T-helper 2 cell treated with Interferon-gamma antibody and Interleukin-4, amounts not matched to agents 100 ng/mL and 5 ng/mL, for 36 hours (primary cell): ENCODE results near the gene PTPRT. TPM values are rescaled to one million over a fixed set of nuclear protein-coding genes. Genes with fewer than 3 reads are reported as not detected.

Source experiments
- intact Hi-C: fragments of 100-400 bp; cut with micrococcal nuclease; formaldehyde crosslinking; loops from one replicate; pipeline ENCODE4 v1.15.1; 2023
- total RNA-seq: library from RNA; stranded (reverse); gene quantifications from 2 replicates; pipeline ENCODE4 v1.2.3, GENCODE V29; 2022

PTPRT gene
- total RNA-seq, 1 donor from 2014 or later, result not detected

DNA sequence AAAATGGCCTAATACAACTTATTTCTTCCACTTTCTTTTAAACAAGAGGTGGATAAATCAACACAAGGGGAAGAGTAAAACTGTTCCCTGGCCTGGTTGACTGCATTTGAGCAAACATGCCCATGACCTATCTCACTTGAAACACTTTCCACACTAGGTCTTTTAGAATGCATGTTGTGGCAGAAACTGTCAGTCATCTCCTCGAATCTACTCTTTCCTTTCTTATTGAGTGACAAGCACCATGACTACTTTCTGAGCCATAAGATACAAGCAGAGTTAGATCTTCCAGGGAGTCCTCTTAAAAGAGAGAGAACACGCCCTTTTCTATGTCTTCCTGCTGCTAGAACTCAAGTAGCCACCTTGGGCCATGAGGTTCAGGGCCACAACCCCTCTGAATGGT lies 66.5 kb downstream of the PTPRT start:
- intact Hi-C loops, result no loop called here

DNA sequence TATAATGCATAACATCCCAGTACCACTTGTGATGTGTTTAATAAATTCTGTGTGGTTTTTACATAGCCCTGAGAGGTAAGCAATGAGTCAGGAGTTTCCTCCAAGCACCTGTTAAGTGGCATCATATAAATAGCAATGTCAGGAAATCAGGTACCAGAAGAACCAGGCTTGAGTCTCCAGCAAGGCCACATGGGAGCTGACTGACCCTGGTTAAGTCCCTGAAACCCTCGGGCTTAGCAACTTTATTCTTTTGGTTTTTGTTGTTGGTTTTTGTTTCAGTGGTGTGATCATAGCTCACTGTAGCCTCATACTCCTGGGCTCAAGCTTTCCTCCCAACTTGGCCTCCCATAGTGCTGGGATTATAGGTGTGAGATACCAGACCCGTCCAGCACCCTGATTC lies 70.0 kb downstream of the PTPRT start:
- intact Hi-C loops, result no loop called here

DNA sequence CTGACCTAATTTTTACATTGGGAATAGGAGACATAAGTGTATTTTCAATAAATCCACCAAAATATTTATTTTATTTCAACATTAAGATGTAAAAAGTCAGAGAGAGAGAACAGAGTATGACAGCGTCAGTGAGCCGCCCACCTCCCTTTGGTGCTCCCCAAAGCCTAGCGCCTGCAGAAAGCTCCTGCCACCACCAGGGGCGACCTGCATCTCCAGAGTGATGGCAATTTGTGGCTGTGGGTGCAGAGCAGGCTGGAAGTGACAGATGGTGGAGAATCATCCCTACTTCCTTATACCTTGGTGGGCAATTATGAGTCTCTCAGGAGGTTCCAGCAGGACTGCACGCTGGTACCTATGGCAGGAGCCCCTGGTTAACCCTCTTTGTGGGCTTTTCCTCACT lies 87.3 kb downstream of the PTPRT start:
- intact Hi-C loops, result no loop called here

DNA sequence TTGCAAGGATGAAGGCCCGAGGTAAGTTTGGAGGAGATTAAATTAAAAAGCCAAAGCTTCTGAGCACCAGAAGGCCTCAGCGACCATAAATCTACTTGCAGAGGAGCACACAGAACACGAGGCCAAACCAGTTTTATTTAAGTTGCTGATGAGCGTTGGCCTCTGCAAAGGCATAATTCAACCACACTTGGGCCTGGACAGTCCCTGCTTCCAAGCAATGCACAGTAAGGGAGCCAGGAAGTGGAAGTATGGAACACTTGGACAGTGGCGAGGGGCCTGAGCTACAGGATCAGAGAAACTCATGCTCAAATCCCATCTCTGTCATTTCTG lies 92.8 kb downstream of the PTPRT start:
- intact Hi-C loops, result no loop called here

DNA sequence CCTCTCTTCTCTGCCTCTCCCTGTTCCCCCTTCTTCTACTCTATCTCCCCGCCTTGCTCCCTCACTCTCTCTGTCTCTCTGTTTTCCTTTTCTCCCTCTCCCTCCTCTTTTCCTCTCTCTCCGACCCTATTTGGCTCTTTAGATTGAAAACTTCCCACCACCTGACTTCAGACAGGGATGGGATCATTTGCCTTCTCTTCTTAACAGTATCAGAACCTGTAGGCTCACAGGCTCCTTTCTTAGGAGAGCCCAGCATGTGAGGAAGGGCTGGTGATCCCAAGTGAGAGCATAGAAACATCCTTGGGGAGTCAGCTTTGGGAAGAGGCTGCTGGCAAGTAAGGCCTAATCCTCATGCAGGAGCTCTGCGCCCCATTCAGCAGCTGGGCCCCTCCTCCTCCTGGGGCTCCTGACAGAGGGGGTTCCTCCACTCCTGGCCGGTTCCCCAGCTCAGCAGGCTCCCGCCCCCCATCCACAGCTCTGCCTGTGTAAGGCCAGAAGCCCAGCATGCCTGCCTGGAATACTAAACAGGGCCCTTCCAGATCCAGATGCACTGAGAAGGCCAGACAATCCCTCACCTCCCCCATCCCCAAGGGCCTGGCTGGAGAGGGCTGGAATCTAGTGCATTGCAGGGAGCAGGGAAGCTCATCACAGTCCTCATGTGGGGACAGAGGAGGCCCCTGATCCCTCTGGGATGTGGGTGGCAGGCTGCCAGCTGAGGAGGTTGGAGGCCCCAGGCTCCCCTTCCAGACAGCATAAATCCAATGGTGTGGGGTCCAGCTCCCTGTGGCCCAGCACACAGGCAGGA lies 93.4 kb downstream of the PTPRT start:
- intact Hi-C loops, result no loop called here

DNA sequence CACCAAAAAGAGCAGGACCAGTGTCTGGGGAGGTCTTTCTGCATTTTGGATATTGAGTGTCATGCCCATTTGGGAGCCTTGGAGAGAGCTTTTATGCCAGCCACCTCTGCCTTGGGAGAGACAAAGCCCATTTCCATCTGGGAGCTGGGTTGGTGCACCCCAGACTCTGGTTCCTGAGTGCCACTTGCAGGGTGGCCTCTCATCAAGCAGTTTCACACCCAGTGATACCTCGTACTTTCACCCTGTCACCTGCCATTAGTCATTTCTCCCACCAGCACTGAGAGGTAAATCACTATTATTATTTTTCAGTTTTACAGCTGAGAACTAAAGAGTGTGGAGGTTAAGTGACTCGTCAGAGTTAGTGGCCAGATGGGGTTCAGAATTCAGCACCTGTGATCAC lies 94.7 kb downstream of the PTPRT start:
- intact Hi-C loops, result no loop called here

DNA sequence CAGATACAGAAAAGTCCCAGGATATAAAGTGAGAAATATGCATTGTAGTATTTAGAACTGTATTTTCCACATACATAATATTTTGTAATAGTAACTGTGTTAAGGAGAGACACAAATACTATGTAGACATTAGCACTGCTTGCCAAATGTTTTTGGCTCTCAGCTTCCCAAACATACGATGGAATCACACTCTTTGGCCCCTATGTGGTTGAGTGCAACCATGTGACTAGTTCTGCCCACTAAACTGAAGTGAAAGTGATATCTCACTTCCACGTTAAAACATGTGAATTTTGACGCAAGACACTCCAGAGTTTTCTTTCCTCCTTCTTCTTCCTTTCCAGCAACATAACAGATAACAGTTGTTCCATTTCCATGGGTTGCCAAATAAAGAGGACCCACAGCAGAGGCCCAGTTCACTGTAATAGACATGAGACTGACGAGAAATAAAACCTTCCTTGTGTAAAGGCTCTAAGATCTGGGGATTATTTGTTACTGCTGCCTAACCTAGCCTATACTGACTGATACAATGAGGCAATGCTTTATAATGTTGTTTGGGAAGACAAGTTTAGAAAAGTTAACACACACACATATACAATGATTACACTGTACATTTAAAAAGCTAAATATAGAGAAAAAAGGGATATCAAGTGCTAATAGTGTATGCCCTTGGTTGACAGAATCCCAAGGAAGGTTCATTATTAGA lies 97.2 kb downstream of the PTPRT start:
- intact Hi-C loops, result no loop called here

DNA sequence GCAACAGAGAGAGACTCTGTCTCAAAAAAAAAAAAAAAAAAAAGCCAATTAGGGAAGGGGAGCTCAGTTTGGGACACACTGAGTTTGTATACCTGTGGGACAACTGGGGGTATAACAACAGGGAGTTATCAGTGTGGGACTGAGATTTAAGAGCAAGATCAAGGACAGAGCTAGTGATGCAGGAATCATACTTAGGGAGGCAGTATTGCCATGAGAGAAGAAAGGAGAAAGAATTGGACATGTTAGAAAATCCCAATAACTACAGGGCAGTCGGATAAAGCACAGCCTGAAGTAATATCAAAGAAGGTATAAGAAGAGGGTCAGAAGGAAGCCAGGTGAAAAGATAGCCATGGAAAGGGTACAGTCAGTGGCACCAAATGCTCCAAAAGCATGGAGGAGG lies 121.2 kb downstream of the PTPRT start:
- intact Hi-C loops, result no loop called here

DNA sequence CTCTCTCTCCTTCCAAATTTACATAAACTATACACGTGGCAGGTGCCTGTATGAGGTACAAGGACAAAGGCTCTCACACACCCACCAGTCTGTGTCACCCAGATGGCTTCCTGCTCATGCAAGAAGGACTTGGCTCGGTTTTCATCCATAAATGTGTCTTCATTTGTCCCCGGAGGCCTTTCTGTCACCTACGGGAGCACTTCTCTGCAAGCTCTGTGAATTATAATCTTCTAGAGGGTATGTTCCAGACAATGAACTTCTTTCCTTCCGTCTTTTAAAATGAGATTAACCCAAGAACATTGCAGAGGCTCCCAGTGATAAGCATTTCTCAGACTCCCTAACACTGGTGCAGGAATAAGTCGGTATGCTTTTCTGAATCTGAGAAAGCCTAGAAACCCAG lies 123.6 kb downstream of the PTPRT start:
- intact Hi-C loops, result no loop called here

DNA sequence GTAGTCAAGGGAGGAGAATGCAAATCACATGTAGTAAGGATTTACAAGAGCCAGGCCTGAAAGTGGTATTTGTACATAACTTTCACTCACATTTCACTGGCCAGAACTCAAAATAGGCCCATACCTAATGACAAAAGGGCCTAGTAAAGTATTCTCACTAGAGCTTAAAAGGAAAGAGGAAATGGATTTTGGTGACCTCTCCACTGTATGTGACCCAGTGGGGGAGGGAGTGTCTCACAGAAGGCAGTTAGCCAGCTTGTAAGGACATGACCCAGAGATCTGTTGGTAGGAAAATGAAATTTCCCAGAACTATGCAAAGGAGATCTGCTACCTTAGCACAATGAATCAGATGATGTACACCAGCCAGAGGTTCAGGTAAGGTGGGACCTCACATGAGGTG lies 124.4 kb downstream of the PTPRT start:
- intact Hi-C loops, result no loop called here

DNA sequence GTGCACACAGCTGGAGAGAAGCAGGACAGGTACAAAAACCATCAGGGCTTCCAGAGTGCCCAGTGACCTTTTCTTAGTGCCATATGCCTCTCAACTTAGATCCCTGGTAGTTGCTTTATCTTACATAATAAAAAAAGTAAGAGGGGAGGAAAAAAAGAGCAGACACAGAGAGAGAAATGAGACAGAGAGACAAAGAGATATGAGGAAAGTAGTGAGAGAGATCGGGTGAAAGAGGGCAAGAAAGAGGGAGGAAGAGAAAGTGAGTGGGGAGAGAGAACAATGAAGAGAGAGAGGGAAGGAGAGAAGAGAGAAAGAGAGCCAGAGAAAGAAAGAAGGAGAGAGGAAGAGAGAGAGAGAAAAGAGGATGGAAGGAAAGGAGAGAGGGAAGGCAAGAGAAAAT lies 131.6 kb downstream of the PTPRT start:
- intact Hi-C loops, result no loop called here

DNA sequence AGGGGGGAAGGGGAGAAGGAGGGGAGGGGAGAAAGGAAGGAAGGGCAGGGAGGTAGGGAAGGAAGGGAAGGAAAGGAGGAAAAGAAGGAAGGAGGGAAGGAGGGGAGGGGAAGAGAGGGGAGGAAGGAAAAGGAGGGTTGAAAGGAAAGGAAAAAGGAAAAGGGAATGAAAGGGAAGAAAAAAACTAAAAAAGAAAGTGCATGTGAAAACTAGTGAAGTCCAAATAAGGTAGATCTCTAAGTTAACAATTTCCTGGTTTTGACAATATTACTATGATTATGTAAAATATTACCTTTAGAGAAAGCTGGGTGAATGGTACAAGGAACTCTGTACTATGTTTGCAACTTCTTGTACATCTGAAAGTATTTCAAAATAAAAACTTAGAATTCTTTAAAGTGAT lies 132.4 kb downstream of the PTPRT start:
- intact Hi-C loops, result no loop called here

DNA sequence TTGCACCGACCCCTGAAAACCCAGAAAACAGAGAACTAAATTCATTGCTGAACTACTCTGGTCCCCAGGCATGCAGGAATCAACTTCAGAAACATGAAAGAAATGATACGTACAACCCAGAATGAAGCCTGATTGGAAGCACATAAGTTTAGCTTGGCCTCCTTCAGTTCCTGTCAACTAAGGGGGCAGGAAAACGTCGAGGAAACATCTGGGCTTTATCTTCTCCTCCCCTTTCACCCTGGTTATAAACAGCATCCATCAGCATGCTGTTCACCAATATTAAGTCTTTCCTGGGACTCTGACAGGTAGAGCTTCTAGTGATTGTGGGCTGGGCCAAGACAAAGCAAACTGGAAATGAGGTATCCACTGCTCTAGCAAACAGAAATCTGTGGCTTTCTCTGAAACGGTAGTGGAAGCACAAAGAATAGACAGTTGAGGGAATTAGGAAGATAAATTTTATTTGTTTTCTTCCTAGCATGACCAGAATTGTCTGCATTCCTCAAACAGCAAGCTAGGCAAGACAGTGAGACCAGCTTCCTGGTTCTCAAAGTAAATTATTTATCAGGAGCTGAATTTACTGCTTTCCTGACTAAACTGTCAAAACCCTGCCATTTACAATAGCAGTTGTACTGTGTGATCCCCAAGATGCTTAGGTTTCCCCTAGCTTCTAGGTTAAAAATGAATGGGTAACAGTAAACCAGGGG lies 134.4 kb downstream of the PTPRT start:
- intact Hi-C loops, result no loop called here

DNA sequence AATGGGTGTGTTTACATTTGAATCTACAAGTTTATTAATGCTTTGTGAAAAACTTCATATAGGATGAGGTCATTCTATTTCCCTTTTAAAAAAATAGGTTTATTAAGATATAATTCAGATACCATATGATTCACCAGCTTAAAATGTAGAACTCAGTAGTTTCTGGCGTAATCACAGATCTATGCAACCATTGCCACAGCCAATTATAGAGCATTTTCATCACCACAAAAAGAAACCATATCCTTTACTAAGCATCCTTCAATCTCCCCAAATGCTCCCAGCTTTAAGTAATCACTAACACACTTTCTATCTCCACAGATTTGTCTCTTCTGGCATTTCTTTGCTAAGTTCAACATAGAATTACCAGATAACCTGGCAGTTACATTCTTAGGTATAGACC lies 137.2 kb downstream of the PTPRT start:
- intact Hi-C loops, result no loop called here

DNA sequence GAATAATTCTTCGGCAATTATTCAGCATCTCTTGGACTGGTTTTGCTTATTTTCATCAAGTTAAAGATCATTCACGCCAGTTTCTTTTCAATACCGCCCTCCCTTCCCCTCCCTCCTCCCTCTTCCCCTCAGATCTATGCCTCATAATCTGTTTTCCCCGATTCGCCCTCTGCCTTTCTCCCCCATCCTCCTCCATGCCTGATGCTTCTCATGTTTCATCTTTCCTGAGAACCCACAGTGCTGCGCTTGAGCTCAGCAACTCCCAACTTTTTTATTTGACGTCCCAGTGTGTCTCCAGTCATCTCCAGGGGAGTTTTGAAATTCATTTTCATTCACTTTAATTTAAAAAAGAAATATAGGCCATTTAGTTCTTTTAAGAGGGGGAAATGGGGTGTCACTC lies 142.7 kb downstream of the PTPRT start:
- intact Hi-C loops, result no loop called here

DNA sequence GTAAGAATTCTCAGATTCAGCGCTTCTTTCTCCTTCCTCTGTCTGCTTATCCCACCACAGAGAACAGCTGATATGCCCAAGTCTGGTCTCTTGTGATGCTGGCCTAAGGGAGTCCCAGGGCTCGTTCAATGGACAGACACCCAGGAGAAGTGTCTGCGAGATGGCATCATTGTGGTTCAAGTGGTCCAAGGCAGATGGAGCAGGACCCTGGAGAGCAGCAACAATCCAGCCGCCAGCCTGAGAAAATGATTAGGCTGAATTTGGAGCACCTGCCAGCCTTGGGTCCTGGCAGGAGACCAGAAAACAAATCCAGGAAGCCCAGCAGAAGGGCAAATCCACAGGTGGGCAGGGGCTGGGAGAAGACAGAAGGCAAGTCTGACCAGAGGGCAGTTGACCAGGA lies 145.8 kb downstream of the PTPRT start:
- intact Hi-C loops, result no loop called here

DNA sequence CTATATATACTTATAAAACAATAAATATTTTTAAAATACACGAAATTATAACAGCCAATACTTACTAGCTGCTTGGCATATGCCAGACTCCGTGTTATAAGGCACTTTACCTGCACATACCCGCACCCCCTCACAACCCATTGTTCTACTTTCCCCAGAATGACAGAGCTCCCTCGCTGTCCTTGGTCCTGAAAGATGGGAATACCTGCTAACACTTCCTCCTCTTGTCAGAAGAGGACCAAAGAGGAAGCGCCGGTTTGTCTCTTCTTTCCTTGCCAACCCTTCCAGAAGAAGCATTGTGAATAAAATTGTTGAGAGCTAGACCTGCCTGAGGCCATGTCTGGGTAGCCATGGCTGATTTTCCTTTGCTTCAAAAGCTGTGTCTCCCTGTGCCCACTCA lies 149.3 kb downstream of the PTPRT start:
- intact Hi-C loops, result no loop called here

DNA sequence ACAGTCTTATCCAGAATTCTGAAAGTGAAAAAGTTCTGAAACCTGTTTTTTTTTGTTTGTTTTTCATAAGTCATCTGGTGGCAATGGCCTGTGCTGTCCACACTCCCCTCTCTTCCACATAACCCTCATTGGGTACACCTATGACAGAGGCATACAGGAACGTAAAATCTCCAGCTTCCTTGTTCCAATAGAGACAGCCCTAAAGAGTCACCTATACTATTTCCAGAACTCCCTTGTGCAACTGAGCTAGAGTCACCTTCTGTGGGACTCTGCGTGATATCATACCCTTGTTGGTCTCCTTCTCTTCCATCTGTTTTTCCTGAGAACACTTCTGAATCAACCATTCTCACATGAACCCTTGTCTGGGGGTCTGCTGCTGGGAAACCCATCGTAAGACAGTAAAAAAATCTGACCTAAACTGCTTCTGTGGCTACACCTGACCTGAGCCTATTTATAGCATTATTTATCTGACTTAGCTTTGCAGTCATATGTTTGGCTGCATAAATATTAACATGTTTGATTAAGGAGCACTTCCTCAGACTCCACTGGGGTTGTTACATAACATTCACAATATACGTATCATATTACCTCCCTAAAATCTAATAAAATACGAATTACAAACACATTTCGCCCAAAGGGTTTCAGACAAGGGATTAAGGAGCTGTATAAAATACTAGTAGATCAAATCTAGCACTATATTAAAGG lies 151.9 kb downstream of the PTPRT start:
- intact Hi-C loops, result no loop called here

DNA sequence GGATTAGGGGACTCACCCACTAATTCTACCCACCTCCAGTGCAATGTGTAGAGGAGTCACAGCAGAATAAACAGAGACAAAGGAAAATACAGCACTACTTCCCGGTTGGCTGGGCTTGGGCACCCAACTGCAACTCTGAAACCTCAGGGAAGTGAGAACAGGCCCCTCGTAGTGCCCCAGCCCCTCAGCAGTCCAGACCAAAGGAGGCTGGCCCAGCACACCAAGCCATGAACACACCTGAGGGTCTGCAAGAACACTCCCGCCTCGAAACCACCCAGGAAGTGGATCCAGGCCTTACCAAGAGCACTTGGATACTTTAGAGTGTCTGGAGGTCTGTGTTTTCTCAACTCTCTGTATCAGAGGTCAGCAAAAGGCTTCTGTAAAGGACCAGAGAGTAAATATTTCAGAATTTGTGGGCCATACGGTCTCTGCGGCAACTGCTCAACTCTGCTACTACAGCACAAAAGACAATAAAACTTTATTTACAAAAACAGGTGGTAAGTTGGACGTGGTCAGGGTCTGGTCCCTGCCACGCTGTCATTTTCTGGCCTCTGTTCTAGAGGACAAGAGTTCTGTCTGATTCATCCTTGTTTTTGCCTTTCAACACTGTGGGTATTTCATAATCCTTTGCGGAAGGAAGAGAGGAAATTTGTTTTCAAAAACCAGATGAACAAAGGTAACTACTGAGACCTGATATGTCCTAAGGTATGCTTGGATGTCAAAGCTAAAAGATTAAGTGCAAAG lies 154.6 kb downstream of the PTPRT start:
- intact Hi-C loops, result no loop called here

DNA sequence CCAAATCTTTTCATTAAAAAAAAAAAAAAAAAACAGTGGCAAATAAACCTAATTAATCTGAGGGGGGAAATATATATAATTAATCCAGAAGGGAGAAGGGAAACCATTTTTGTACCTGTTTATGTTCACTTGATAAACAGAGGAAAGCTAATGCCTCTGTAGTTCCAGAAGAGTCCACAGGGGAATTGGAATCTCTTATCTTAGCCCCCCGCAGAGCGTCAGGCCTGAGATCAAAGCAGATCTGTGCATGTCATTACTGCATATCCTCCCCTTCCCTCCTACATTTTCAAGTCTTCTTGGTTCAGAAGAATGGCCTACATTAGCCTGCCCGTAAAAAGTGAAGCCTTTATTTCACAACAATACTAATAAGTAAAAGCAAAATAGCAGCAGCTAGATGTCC lies 157.2 kb downstream of the PTPRT start:
- intact Hi-C loops, result no loop called here

DNA sequence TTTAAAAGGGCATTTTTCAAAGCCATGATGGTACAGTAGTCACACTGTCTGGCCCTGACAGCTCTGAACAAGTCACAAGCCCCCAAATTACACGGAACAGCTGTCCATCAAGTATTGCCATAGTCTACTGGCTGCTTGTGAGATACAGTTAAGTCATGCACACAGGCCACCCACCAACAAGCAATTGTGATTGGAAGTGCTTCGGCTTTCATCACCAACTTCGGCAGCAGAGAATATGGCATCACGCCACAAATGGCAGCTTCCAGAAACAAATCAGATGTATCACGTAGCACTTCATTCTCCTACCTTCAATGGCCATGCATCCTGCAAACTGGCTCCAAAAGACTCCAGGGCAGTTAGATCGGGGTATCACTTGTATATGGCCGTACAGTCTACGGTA lies 160.5 kb downstream of the PTPRT start:
- intact Hi-C loops, result no loop called here
